IPS-20b (cell line): ENCODE measurements around the gene ADH5.
"Not testable (repeated sequence)": the region's sequence is repeated elsewhere in the genome, so short reads cannot be mapped to it uniquely, and the experiment has no call there.

ENCODE experiments used
- H3K27ac ChIP-seq: one replicate; pipeline ENCODE4 v1.5.1; 2013; ENCODE audit warnings: low read length
- H3K27me3 ChIP-seq: 2 replicates; pipeline ENCODE4 v1.6.1; 2013; ENCODE audit warnings: mild to moderate bottlenecking, low read length, inconsistent platforms; ENCODE audit not compliant: insufficient read depth
- H3K36me3 ChIP-seq: 2 replicates; pipeline ENCODE4 v1.6.1; 2013; ENCODE audit warnings: low read depth, mild to moderate bottlenecking, inconsistent platforms, low read length, moderate library complexity; ENCODE audit not compliant: insufficient read depth
- H3K4me1 ChIP-seq: 2 replicates; pipeline ENCODE4 v1.6.1; 2013; ENCODE audit warnings: mild to moderate bottlenecking, control low read depth, inconsistent platforms, low read length, moderate library complexity; ENCODE audit not compliant: insufficient read depth
- H3K4me3 ChIP-seq: 2 replicates; pipeline ENCODE4 v1.5.1; 2013; ENCODE audit warnings: mild to moderate bottlenecking, low read length, inconsistent platforms
- H3K9ac ChIP-seq: 2 replicates; pipeline ENCODE4 v1.6.1; 2013; ENCODE audit warnings: low read depth, mild to moderate bottlenecking, inconsistent platforms, low read length, moderate library complexity
- H3K9me3 ChIP-seq: 2 replicates; pipeline ENCODE4 v1.6.1; 2013; ENCODE audit warnings: mild to moderate bottlenecking, low read depth, low read length, inconsistent platforms; ENCODE audit not compliant: insufficient read depth

Gene ADH5

GRCh38 chr4:99080869-99081268 is 7.7 kb downstream of the ADH5 start:
- H3K27ac ChIP-seq, H3K4me3 ChIP-seq, H3K9ac ChIP-seq, H3K4me1 ChIP-seq, H3K9me3 ChIP-seq, H3K27me3 ChIP-seq: not testable (repeated sequence)
- peaks cover 99% of the 10 kb centered on the region for H3K36me3 ChIP-seq

GRCh38 chr4:99079625-99080295 is 8.8 kb downstream of the ADH5 start:
- no peaks in the 10 kb centered on the region for H3K9me3 ChIP-seq
- peaks cover 100% of the 10 kb centered on the region for H3K36me3 ChIP-seq
- H3K27ac ChIP-seq = no peak overlapping the region
- H3K4me3 ChIP-seq = no peak overlapping the region
- H3K27me3 ChIP-seq = no peaks in the 10 kb centered on the region
- H3K4me1 ChIP-seq = no peaks in the 10 kb centered on the region
- no peak overlapping the region for H3K9ac ChIP-seq

GRCh38 chr4:99078931-99079624 is 9.5 kb downstream of the ADH5 start:
- Histone ChIP-seq H3K4me1 (no peaks in the 10 kb centered on the region), H3K36me3 (peaks cover 100% of the 10 kb centered on the region), H3K9ac (no peak overlapping the region), H3K27me3 (no peaks in the 10 kb centered on the region), H3K9me3 (no peaks in the 10 kb centered on the region), H3K27ac (no peak overlapping the region), H3K4me3 (no peak overlapping the region)

GRCh38 chr4:99078336-99078735 is 10.3 kb downstream of the ADH5 start:
- H3K27ac ChIP-seq = no peak overlapping the region
- H3K27me3 ChIP-seq = no peaks in the 10 kb centered on the region
- H3K36me3 ChIP-seq = peaks cover 100% of the 10 kb centered on the region
- H3K9me3 ChIP-seq = no peaks in the 10 kb centered on the region
- no peak overlapping the region for H3K9ac ChIP-seq
- H3K4me1 ChIP-seq = no peaks in the 10 kb centered on the region
- H3K4me3 ChIP-seq = no peak overlapping the region

GRCh38 chr4:99077177-99077576 is 11.4 kb downstream of the ADH5 start:
- no peak overlapping the region for H3K27ac ChIP-seq
- peaks cover 100% of the 10 kb centered on the region for H3K36me3 ChIP-seq
- no peaks in the 10 kb centered on the region for H3K4me1 ChIP-seq
- no peaks in the 10 kb centered on the region for H3K27me3 ChIP-seq
- no peak overlapping the region for H3K4me3 ChIP-seq
- no peak overlapping the region for H3K9ac ChIP-seq
- H3K9me3 ChIP-seq = no peaks in the 10 kb centered on the region

- no peaks in the 10 kb centered on the region for H3K9me3 ChIP-seq
- no peaks in the 10 kb centered on the region for H3K27me3 ChIP-seq
- no peak overlapping the region for H3K27ac ChIP-seq
- no peaks in the 10 kb centered on the region for H3K4me1 ChIP-seq
- no peak overlapping the region for H3K4me3 ChIP-seq
- H3K36me3 ChIP-seq = peaks cover 100% of the 10 kb centered on the region
- no peak overlapping the region for H3K9ac ChIP-seq
These were observed 12.2 kb downstream of the ADH5 start for GRCh38 chr4:99076292-99076976.

GRCh38 chr4:99074816-99075215 is 13.8 kb downstream of the ADH5 start:
- Histone ChIP-seq H3K9me3 (no peaks in the 10 kb centered on the region), H3K27ac (no peak overlapping the region), H3K9ac (no peak overlapping the region), H3K27me3 (no peaks in the 10 kb centered on the region), H3K4me3 (no peak overlapping the region), H3K36me3 (peaks cover 100% of the 10 kb centered on the region), H3K4me1 (no peaks in the 10 kb centered on the region)

GRCh38 chr4:99071159-99071558 is 17.4 kb downstream of the ADH5 start:
- H3K27me3 ChIP-seq = no peaks in the 10 kb centered on the region
- no peaks in the 10 kb centered on the region for H3K4me1 ChIP-seq
- H3K9ac ChIP-seq = no peak overlapping the region
- H3K27ac ChIP-seq = no peak overlapping the region
- H3K4me3 ChIP-seq = no peak overlapping the region
- no peaks in the 10 kb centered on the region for H3K9me3 ChIP-seq
- H3K36me3 ChIP-seq = peaks cover 77% of the 10 kb centered on the region

- no peaks in the 10 kb centered on the region for H3K27me3 ChIP-seq
- no peak overlapping the region for H3K27ac ChIP-seq
- no peaks in the 10 kb centered on the region for H3K9me3 ChIP-seq
- H3K9ac ChIP-seq = no peak overlapping the region
- peaks cover 58% of the 10 kb centered on the region for H3K36me3 ChIP-seq
- no peak overlapping the region for H3K4me3 ChIP-seq
- H3K4me1 ChIP-seq = no peaks in the 10 kb centered on the region
These were observed 21.0 kb downstream of the ADH5 start for GRCh38 chr4:99067617-99068016.

GRCh38 chr4:99065521-99065920 is 23.1 kb downstream of the ADH5 start:
- H3K36me3 ChIP-seq = peaks cover 55% of the 10 kb centered on the region

GRCh38 chr4:99062120-99062519 is 26.5 kb downstream of the ADH5 start:
- H3K27ac ChIP-seq = no peak overlapping the region
- H3K4me3 ChIP-seq = no peak overlapping the region
- H3K36me3 ChIP-seq = peaks cover 72% of the 10 kb centered on the region
- no peaks in the 10 kb centered on the region for H3K9me3 ChIP-seq
- no peaks in the 10 kb centered on the region; the same call in 1 of the 2 replicates for H3K4me1 ChIP-seq
- no peaks in the 10 kb centered on the region for H3K27me3 ChIP-seq
- H3K9ac ChIP-seq = no peak overlapping the region

More at GRCh38 chr4:99065521-99065920, 23.1 kb downstream of the ADH5 start:
- H3K27ac ChIP-seq, H3K4me3 ChIP-seq, H3K4me1 ChIP-seq, H3K9ac ChIP-seq, H3K27me3 ChIP-seq, H3K9me3 ChIP-seq: not testable (repeated sequence)
